ENCODE results near the gene ZNF549. TPM values are rescaled to one million over a fixed set of nuclear protein-coding genes. Genes with fewer than 3 reads are reported as not detected.
A peak's percentile ranks its signal among the peaks of the same experiment; 100 is the strongest.

ZNF549 gene
- total and polyA plus RNA-seq, 2 donors (not counting 1 experiment from before 2014, with no cell fraction given), result 5.4 to 23.0 TPM

DNA sequence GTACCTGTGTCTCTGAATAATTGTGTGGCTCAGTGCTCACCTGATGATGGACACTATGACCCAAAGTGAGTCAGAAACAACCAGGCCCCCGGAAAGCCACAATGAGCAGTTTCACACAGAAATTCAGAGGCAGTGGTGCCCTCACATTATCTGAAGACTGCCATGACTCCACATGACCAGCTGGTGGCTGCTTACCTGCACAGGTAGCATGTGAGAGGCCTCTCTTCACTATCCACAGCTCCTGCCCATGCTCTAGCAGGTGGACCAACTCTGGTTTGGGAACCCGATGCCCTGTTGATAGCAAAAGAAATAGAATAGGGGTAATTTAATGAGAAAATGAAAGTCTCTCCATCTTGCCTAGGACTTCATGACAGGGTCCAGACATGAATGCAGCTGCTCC lies 25.3 kb downstream of the ZNF549 start:
- CTCF ChIA-PET, result no interaction called here
- no peak for ATAC-seq (ENCODE audit: low read depth)

GRCh38 chr19:57557659-57558058 lies 30.5 kb downstream of the ZNF549 start:
- Histone ChIP-seq H3K9me3 (ENCODE audit: control extremely low read depth in 1 of 3, control insufficient read depth in 2 of 3, insufficient read depth in 1 of 3, low read length in 2 of 3) (peaks cover 5 to 20% (median 9%) of the 10 kb centered on the region in 3 donors), H3K79me2 (ENCODE audit: control insufficient read depth, insufficient read depth, low read length) (peaks cover 45% of the 10 kb centered on the region), H2AFZ (ENCODE audit: insufficient read depth, low read depth, low read length, poor library complexity, severe bottlenecking) (no peak overlapping the region), H3K36me3 (replicated peaks in 1 of 2; ENCODE audit: control extremely low read depth in 1 of 2, control insufficient read depth in 1 of 2, extremely low read depth in 1 of 2, insufficient read depth in 2 of 2, low read length in 1 of 2) (peaks cover 4 to 22% of the 10 kb centered on the region in 2 experiments), H3K4me2 (replicated peaks; ENCODE audit: low read depth, low read length, poor library complexity, severe bottlenecking) (no peak overlapping the region), H3K27ac (ENCODE audit: low read length in 2 of 2) (no peak overlapping the region), H3K4me1 (ENCODE audit: control insufficient read depth in 2 of 2, insufficient read depth in 2 of 2, low read length in 2 of 2) (peaks cover 19 to 21% of the 10 kb centered on the region in 2 donors), H3K4me3 (ENCODE audit: control extremely low read depth in 1 of 5, extremely low read depth in 1 of 5, insufficient read depth in 1 of 5, low read depth in 2 of 5, low read length in 4 of 5) (no peak overlapping the region), H3K9ac (ENCODE audit: low read length) (no peak overlapping the region), H3K27me3 (replicated peaks in 1 of 4; ENCODE audit: control extremely low read depth in 1 of 4, control insufficient read depth in 3 of 4, insufficient read depth in 4 of 4, low read length in 3 of 4) (peaks cover 0 to 4% (median 0%) of the 10 kb centered on the region in 4 experiments), H4K20me1 (ENCODE audit: control insufficient read depth, insufficient read depth, low read length, poor library complexity, severe bottlenecking) (peaks cover 5% of the 10 kb centered on the region)
- no peak for DNase-seq
- intact Hi-C loops (cut with micrococcal nuclease), result loop anchor here (2.0 kb wide), 1 partner anchor 75 kb away; the partner anchor contains the start of gene ZNF211
- Mint-ChIP-seq H3K27ac (no peak overlapping the region), H3K4me1 (peaks cover 30% of the 10 kb centered on the region), H3K4me3 (peak overlapping the region; percentile 94), H3K27me3 (peaks cover 8% of the 10 kb centered on the region), H3K9me3 (ENCODE audit: insufficient read depth) (peaks cover 2% of the 10 kb centered on the region)
- ChIA-PET CTCF (no interaction called here), POLR2A (no interaction called here)
- TF ChIP-seq CTCF (IDR thresholded peaks at IDR 0.05), result no peak
- no peak for TF ChIP-seq EZH2 (IDR thresholded peaks at IDR 0.05; ENCODE audit: borderline replicate concordance, insufficient read depth, low read depth, low read length, poor library complexity, severe bottlenecking)
- 100% methylated on average over 1 of the region's 5 CpGs for WGBS (ENCODE audit: insufficient coverage)
- ATAC-seq (ENCODE audit: low read depth), result no peak

More for the DNA sequence above, 25.3 kb downstream of the ZNF549 start:
- Histone ChIP-seq H3K27me3 (replicated peaks in 1 of 4; ENCODE audit: control extremely low read depth in 1 of 4, control insufficient read depth in 3 of 4, insufficient read depth in 4 of 4, low read length in 3 of 4) (no peaks in the 10 kb centered on the region), H3K4me3 (ENCODE audit: control extremely low read depth in 1 of 5, extremely low read depth in 1 of 5, insufficient read depth in 1 of 5, low read depth in 2 of 5, low read length in 4 of 5) (no peak overlapping the region), H3K4me1 (ENCODE audit: control insufficient read depth in 2 of 2, insufficient read depth in 2 of 2, low read length in 2 of 2) (no peaks in the 10 kb centered on the region), H3K9ac (ENCODE audit: low read length) (no peak overlapping the region), H3K27ac (ENCODE audit: low read length in 2 of 2) (no peak overlapping the region), H2AFZ (ENCODE audit: insufficient read depth, low read depth, low read length, poor library complexity, severe bottlenecking) (no peak overlapping the region), H3K4me2 (replicated peaks; ENCODE audit: low read depth, low read length, poor library complexity, severe bottlenecking) (no peak overlapping the region), H4K20me1 (ENCODE audit: control insufficient read depth, insufficient read depth, low read length, poor library complexity, severe bottlenecking) (no peaks in the 10 kb centered on the region), H3K36me3 (replicated peaks in 1 of 2; ENCODE audit: control extremely low read depth in 1 of 2, control insufficient read depth in 1 of 2, extremely low read depth in 1 of 2, insufficient read depth in 2 of 2, low read length in 1 of 2) (peaks cover 11 to 70% of the 10 kb centered on the region in 2 experiments), H3K9me3 (ENCODE audit: control extremely low read depth in 1 of 3, control insufficient read depth in 2 of 3, insufficient read depth in 1 of 3, low read length in 2 of 3) (peaks cover 0 to 24% (median 23%) of the 10 kb centered on the region in 3 donors), H3K79me2 (ENCODE audit: control insufficient read depth, insufficient read depth, low read length) (peaks cover 17% of the 10 kb centered on the region)
- Mint-ChIP-seq H3K4me1 (peaks cover 3% of the 10 kb centered on the region), H3K27me3 (no peaks in the 10 kb centered on the region), H3K4me3 (no peak overlapping the region), H3K9me3 (ENCODE audit: insufficient read depth) (peaks cover 21% of the 10 kb centered on the region), H3K27ac (no peak overlapping the region)
- POLR2A ChIA-PET, result no interaction called here
- intact Hi-C loops (cut with micrococcal nuclease), result no loop called here
- no peak for TF ChIP-seq CTCF (IDR thresholded peaks at IDR 0.05)
- no peak for TF ChIP-seq EZH2 (IDR thresholded peaks at IDR 0.05; ENCODE audit: borderline replicate concordance, insufficient read depth, low read depth, low read length, poor library complexity, severe bottlenecking)
- 91% methylated on average over 1 of the region's 2 CpGs for WGBS (ENCODE audit: insufficient coverage)
- DNase-seq, result no peak
